KBM-7 (cell line): Measurements from ENCODE around the gene FAM171A2.
A peak's percentile ranks its signal among the peaks of the same experiment; 100 is the strongest.
"Not testable (repeated sequence)": the region's sequence is repeated elsewhere in the genome, so short reads cannot be mapped to it uniquely, and the experiment has no call there.

Experiments
- DNase-seq: peaks from one replicate; pipeline ENCODE4 v3.0.0-alpha.2; 2015
- in situ Hi-C: fragments of 300-500 bp; cut with MboI; formaldehyde crosslinking; loops from 2 replicates; pipeline ENCODE4 v1.14.3; 2020; ENCODE audit warnings: low sequenced_read_pairs, low pct_unique_long_range_greater_than_20kb, mixed read lengths

Gene FAM171A2

GRCh38 chr17:44329516-44329915, 34.1 kb downstream of the FAM171A2 start:
- in situ Hi-C loops = loop anchor here (10.0 kb wide), 1 partner anchor 115 kb away; the partner anchor contains the start of gene UBTF
- DNase-seq = not testable (repeated sequence)

GRCh38 chr17:44327715-44328449, 35.8 kb downstream of the FAM171A2 start:
- in situ Hi-C loops = loop anchor here (10.0 kb wide), 1 partner anchor 113 kb away; the partner anchor contains the start of gene UBTF
- DNase-seq = no peak

GRCh38 chr17:44326861-44327444, 36.7 kb downstream of the FAM171A2 start:
- in situ Hi-C loops = loop anchor here (10.0 kb wide), 1 partner anchor 112 kb away; the partner anchor contains the start of gene UBTF
- DNase-seq = peak; percentile 95

- in situ Hi-C loops = loop anchor here (10.0 kb wide), 1 partner anchor 110 kb away; the partner anchor contains the start of gene UBTF
- peak; percentile 95 for DNase-seq
These were observed 38.9 kb downstream of the FAM171A2 start, which contains the start of gene SLC25A39 for GRCh38 chr17:44324571-44325275. Gene SLC25A39, minus strand, starts transcription at chr17:44324823. Its CDS starts 1,261 bp downstream, at chr17:44323562.

GRCh38 chr17:44324092-44324570, 39.5 kb downstream of the FAM171A2 start:
- in situ Hi-C loops = loop anchor here (10.0 kb wide), 1 partner anchor 109 kb away; the partner anchor contains the start of gene UBTF
- no peak for DNase-seq

GRCh38 chr17:44323359-44324091, 40.1 kb downstream of the FAM171A2 start:
- in situ Hi-C loops = loop anchor here (10.0 kb wide), 1 partner anchor 109 kb away; the partner anchor contains the start of gene UBTF
- no peak for DNase-seq

GRCh38 chr17:44322236-44322895, 41.3 kb downstream of the FAM171A2 start:
- no peak for DNase-seq
- in situ Hi-C loops = loop anchor here (10.0 kb wide), 1 partner anchor 108 kb away; the partner anchor contains the start of gene UBTF

GRCh38 chr17:44321246-44322120, 42.2 kb downstream of the FAM171A2 start:
- in situ Hi-C loops = loop anchor here (10.0 kb wide), 1 partner anchor 107 kb away; the partner anchor contains the start of gene UBTF
- no peak for DNase-seq

- DNase-seq = no peak
- in situ Hi-C loops = loop anchor here (10.0 kb wide), 1 partner anchor 105 kb away; the partner anchor contains the start of gene UBTF
These were observed 43.6 kb downstream of the FAM171A2 start for GRCh38 chr17:44320066-44320465.

- in situ Hi-C loops = no loop called here
- DNase-seq = no peak
These were observed 45.4 kb downstream of the FAM171A2 start for GRCh38 chr17:44318077-44318892.

GRCh38 chr17:44317545-44317944, 46.1 kb downstream of the FAM171A2 start:
- DNase-seq = no peak
- in situ Hi-C loops = no loop called here

- DNase-seq = no peak
- in situ Hi-C loops = no loop called here
These were observed 47.6 kb downstream of the FAM171A2 start for GRCh38 chr17:44315760-44316731.

GRCh38 chr17:44314869-44315661, 48.6 kb downstream of the FAM171A2 start:
- in situ Hi-C loops = no loop called here

GRCh38 chr17:44314524-44314868, 49.2 kb downstream of the FAM171A2 start:
- in situ Hi-C loops = no loop called here
- DNase-seq = no peak

More at GRCh38 chr17:44314869-44315661, 48.6 kb downstream of the FAM171A2 start:
- DNase-seq = no peak

GRCh38 chr17:44314031-44314430, 49.6 kb downstream of the FAM171A2 start:
- DNase-seq = no peak
- in situ Hi-C loops = no loop called here
